Glutamatergic neuron (in vitro differentiated cells): ENCODE results near the gene OGG1. TPM values are rescaled to one million over a fixed set of nuclear protein-coding genes. Genes with fewer than 3 reads are reported as not detected.
A peak's percentile ranks its signal among the peaks of the same experiment; 100 is the strongest.

Source experiments
- DNase-seq: peaks from one replicate; pipeline ENCODE4 v3.0.0; 2022
- H3K27ac Mint-ChIP-seq: one replicate; pipeline ENCODE4 v1.8.0; 2020; ENCODE audit warnings: mild to moderate bottlenecking, mixed read lengths, inconsistent platforms; ENCODE audit not compliant: unreplicated experiment
- H3K27me3 Mint-ChIP-seq: one replicate; pipeline ENCODE4 v1.8.0; 2020; ENCODE audit warnings: mild to moderate bottlenecking, moderate library complexity, mixed read lengths, inconsistent platforms; ENCODE audit not compliant: unreplicated experiment
- H3K36me3 Mint-ChIP-seq: one replicate; pipeline ENCODE4 v1.8.0; 2020; ENCODE audit warnings: mild to moderate bottlenecking, mixed read lengths, inconsistent platforms; ENCODE audit not compliant: unreplicated experiment
- H3K4me1 Mint-ChIP-seq: one replicate; pipeline ENCODE4 v1.8.0; 2020; ENCODE audit warnings: mild to moderate bottlenecking, low read depth, mixed read lengths, inconsistent platforms; ENCODE audit not compliant: unreplicated experiment
- H3K4me3 Mint-ChIP-seq: one replicate; pipeline ENCODE4 v1.8.0; 2020; ENCODE audit warnings: mild to moderate bottlenecking, mixed read lengths, inconsistent platforms; ENCODE audit not compliant: unreplicated experiment
- H3K9me3 Mint-ChIP-seq: one replicate; pipeline ENCODE4 v1.8.0; 2020; ENCODE audit warnings: mild to moderate bottlenecking, moderate library complexity, mixed read lengths, inconsistent platforms; ENCODE audit not compliant: unreplicated experiment
- CTCF ChIP-seq: fragments of 200-600 bp; sonication (generic); IDR thresholded peaks from one replicate; pipeline ENCODE4 v1.5.0; 2021; ENCODE audit not compliant: partially characterized antibody, unreplicated experiment
- total RNA-seq: library from RNA; stranded (reverse); fragmentation: NEBNext Ultra II Directional; extraction: Animal tissue kit (Norgen Biotek cat#: 25700); gene quantifications from one replicate; pipeline ENCODE4 v1.2.1, GENCODE V29; 2021; ENCODE audit not compliant: unreplicated experiment

OGG1 gene
- total RNA-seq, 1 donor from 2014 or later: 76.5 TPM

DNA sequence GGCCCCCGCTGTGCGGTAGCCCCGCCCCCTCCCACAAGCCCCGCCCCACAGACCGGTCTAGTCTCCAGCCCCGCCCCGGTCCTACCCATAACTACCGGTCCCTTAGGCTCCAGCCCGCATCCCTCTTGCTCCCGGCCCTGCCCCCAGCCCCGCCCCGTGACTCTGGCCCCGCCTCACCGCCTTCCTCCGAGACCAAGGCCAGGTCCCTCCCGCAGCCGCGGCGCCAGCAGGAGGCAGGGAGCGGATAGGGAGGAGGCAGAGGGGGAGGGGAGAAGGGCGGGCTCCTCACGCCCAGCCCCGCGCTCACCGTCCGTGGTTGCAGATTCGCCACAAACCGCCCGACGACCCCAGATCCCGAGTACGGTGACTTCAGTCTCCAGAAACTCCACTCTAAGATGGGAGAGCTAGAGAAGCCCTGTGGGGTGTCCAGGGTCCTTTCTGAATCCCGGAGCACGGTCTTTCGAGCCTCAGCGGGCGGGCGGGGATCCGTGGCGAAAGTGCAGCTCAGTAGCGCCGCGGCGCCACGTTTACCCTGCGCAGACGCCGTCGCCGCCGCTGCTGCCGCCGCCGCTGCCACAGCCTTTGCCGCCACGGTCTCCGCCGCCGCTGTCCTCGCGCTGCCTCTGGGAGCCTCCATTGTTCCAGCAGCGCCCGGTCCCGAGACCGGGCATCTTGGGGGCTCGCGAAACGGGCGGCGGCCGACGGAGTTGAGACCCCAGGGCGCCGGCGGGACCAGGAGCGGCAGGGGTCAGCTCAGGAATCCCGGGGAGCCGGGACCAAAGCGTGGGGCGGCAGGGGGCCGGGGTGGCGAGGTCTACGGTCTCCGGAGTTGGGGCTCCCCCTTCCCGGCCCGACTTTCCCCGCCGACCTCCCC is 18.3 kb upstream of the OGG1 start, which contains the start of gene BRPF1:
Gene BRPF1 (plus strand): TSS at position 530 of the 874 bp plus-strand sequence. CDS start 2,406 bp downstream, outside the sequence.
- Mint-ChIP-seq H3K27me3 (peaks cover 12% of the 10 kb centered on the region), H3K9me3 (peaks cover 14% of the 10 kb centered on the region), H3K4me1 (peaks cover 16% of the 10 kb centered on the region), H3K36me3 (no peaks in the 10 kb centered on the region), H3K4me3 (peak within 1 kb of the TSS; percentile 95), H3K27ac (peak within 1 kb of the TSS; percentile 97)
- TF ChIP-seq CTCF: no peak
- DNase-seq: peak; percentile 99

- Mint-ChIP-seq H3K27ac (peak overlapping the region; percentile 69), H3K4me3 (peak overlapping the region; percentile 95), H3K27me3 (peaks cover 12% of the 10 kb centered on the region), H3K9me3 (peaks cover 14% of the 10 kb centered on the region), H3K4me1 (peaks cover 16% of the 10 kb centered on the region), H3K36me3 (no peaks in the 10 kb centered on the region)
- no peak for TF ChIP-seq CTCF
- DNase-seq: peak; percentile 47
Measured at GRCh38 chr3:9732080-9732739, 17.5 kb upstream of the OGG1 start.

- Mint-ChIP-seq H3K9me3 (peaks cover 14% of the 10 kb centered on the region), H3K4me3 (peak overlapping the region; percentile 95), H3K27ac (peak overlapping the region; percentile 69), H3K27me3 (peaks cover 12% of the 10 kb centered on the region), H3K36me3 (no peaks in the 10 kb centered on the region), H3K4me1 (peaks cover 16% of the 10 kb centered on the region)
- no peak for TF ChIP-seq CTCF
- DNase-seq: no peak
Measured at GRCh38 chr3:9732740-9733115, 17.0 kb upstream of the OGG1 start.

- no peak for DNase-seq
- no peak overlapping the region for H3K27ac Mint-ChIP-seq
- peaks cover 3% of the 10 kb centered on the region for H3K9me3 Mint-ChIP-seq
- TF ChIP-seq CTCF: no peak
- H3K4me3 Mint-ChIP-seq: no peak overlapping the region
- peaks cover 5% of the 10 kb centered on the region for H3K36me3 Mint-ChIP-seq
- H3K4me1 Mint-ChIP-seq: peaks cover 14% of the 10 kb centered on the region
- peaks cover 10% of the 10 kb centered on the region for H3K27me3 Mint-ChIP-seq
Measured at GRCh38 chr3:9736831-9737230, 12.9 kb upstream of the OGG1 start.

DNA sequence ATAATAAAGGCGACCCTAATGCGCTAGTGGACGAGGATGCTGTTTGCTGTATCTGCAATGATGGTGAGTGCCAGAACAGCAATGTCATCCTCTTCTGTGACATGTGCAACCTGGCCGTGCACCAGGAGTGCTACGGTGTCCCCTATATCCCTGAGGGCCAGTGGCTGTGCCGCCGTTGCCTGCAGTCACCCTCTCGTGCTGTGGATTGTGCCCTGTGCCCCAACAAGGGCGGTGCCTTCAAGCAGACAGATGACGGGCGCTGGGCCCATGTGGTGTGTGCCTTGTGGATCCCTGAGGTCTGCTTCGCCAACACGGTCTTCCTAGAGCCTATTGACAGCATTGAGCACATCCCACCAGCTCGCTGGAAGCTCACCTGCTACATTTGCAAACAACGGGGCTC is 10.6 kb upstream of the OGG1 start:
- Mint-ChIP-seq H3K27me3 (peaks cover 4% of the 10 kb centered on the region), H3K4me1 (no peaks in the 10 kb centered on the region), H3K9me3 (no peaks in the 10 kb centered on the region), H3K27ac (no peak overlapping the region), H3K36me3 (peaks cover 5% of the 10 kb centered on the region), H3K4me3 (no peak overlapping the region)
- no peak for TF ChIP-seq CTCF
- DNase-seq: no peak
